GM23338 (cell line): Measurements from ENCODE around the gene SLF2.

ENCODE experiments used
- CREB1 ChIP-seq: fragments of 250-450 bp; sonication (Bioruptor Pico); IDR thresholded peaks from 2 replicates; pipeline ENCODE4 v1.5.0; 2020; ENCODE audit warnings: low read depth, mild to moderate bottlenecking, moderate library complexity
- CTCF ChIP-seq, 2 experiments: fragments of 200-600 bp in 1 of 2; sonication (generic) in 1 of 2; conservative IDR thresholded peaks; 2 replicates each; pipeline versions ENCODE4 v1.5.1 to v1.6.1; 2016 to 2017; ENCODE audit warnings: antibody characterized with exemption in 2 of 2, low read depth in 2 of 2, mild to moderate bottlenecking in 2 of 2, moderate library complexity in 1 of 2
- ETS1 ChIP-seq: IDR thresholded peaks from 2 replicates; pipeline ENCODE4 v1.6.1; 2016; ENCODE audit warnings: antibody characterized with exemption
- EZH2 ChIP-seq: fragments of 200-600 bp; sonication (generic); IDR thresholded peaks from one replicate; pipeline ENCODE4 v1.8.0; 2017; ENCODE audit warnings: antibody characterized with exemption, mild to moderate bottlenecking, low read depth; ENCODE audit not compliant: unreplicated experiment
- EZH2phosphoT487 ChIP-seq: fragments of 200-600 bp; sonication (generic); IDR thresholded peaks from one replicate; pipeline ENCODE4 v1.8.1; 2018; ENCODE audit warnings: antibody characterized with exemption; ENCODE audit not compliant: unreplicated experiment
- JUNB ChIP-seq: IDR thresholded peaks from one replicate; pipeline ENCODE4 v1.6.1; 2016; ENCODE audit warnings: antibody characterized with exemption; ENCODE audit not compliant: unreplicated experiment
- NANOG ChIP-seq: IDR thresholded peaks from 2 replicates; pipeline ENCODE4 v1.6.1; 2016; ENCODE audit warnings: antibody characterized with exemption, borderline replicate concordance
- POLR2AphosphoS5 ChIP-seq: IDR thresholded peaks from 2 replicates; pipeline ENCODE4 v1.6.1; 2016; ENCODE audit warnings: antibody characterized with exemption, low read depth
- REST ChIP-seq: IDR thresholded peaks from one replicate; pipeline ENCODE4 v1.6.1; 2018; ENCODE audit warnings: antibody characterized with exemption; ENCODE audit not compliant: unreplicated experiment
- STAT1 ChIP-seq: IDR thresholded peaks from one replicate; pipeline ENCODE4 v1.6.1; 2016; ENCODE audit warnings: antibody characterized with exemption; ENCODE audit not compliant: unreplicated experiment
- ZNF114 ChIP-seq: fragments of 250-450 bp; sonication (Bioruptor Pico); IDR thresholded peaks from 2 replicates; pipeline ENCODE4 v1.5.0; 2020; ENCODE audit warnings: mild to moderate bottlenecking, moderate library complexity

GRCh38 chr10:100908378-100908777 is 4.4 kb upstream of the SLF2 start:
- TF ChIP-seq CTCF (conservative IDR thresholded peaks at IDR 0.05; ENCODE audit: low read depth in 2 of 2) (no peak), EZH2phosphoT487 (no peak), CREB1 (CRISPR knock-in tag) (no peak), EZH2 (no peak), POLR2AphosphoS5 (no peak), ZNF114 (CRISPR knock-in tag) (no peak), REST (no peak), STAT1 (no peak), ETS1 (no peak), NANOG (no peak), JUNB (no peak)
